GM12878 (cell line): Measurements from ENCODE around the gene DDX20.

ENCODE experiments used
- BMI1 ChIP-seq: fragments of 450-650 bp; IDR thresholded peaks from 2 replicates; pipeline ENCODE4 v1.6.1; 2016; ENCODE audit warnings: mild to moderate bottlenecking, moderate library complexity, borderline replicate concordance
- EZH2 ChIP-seq: IDR thresholded peaks from 2 replicates; pipeline ENCODE4 v1.6.1; 2012; ENCODE audit warnings: low read depth, mild to moderate bottlenecking, control low read depth, inconsistent platforms, low read length, borderline replicate concordance; ENCODE audit not compliant: control insufficient read depth
- KDM1A ChIP-seq: fragments of 200-600 bp; sonication (generic); IDR thresholded peaks from 2 replicates; pipeline ENCODE4 v1.6.1; 2016; ENCODE audit warnings: borderline replicate concordance
- MYC ChIP-seq: IDR thresholded peaks from 2 replicates; pipeline ENCODE4 v1.6.1; 2011; ENCODE audit warnings: mild to moderate bottlenecking, low read length, moderate library complexity, inconsistent platforms; ENCODE audit not compliant: insufficient read depth, insufficient replicate concordance, insufficient read length, severe bottlenecking
- NFXL1 ChIP-seq: fragments of 450-650 bp; IDR thresholded peaks from 2 replicates; pipeline ENCODE4 v1.6.1; 2017; ENCODE audit warnings: antibody characterized with exemption, mild to moderate bottlenecking, borderline replicate concordance
- POLR2A ChIP-seq: IDR thresholded peaks from 2 replicates; pipeline ENCODE4 v1.6.1; 2011; ENCODE audit warnings: low read depth, mild to moderate bottlenecking, low read length
- POLR2AphosphoS5 ChIP-seq: IDR thresholded peaks from 2 replicates; pipeline ENCODE4 v1.6.1; 2011; ENCODE audit warnings: mild to moderate bottlenecking, low read length, inconsistent platforms
- RAD21 ChIP-seq: IDR thresholded peaks from 2 replicates; pipeline ENCODE4 v1.6.1; 2011; ENCODE audit warnings: mild to moderate bottlenecking, low read depth, low read length, moderate library complexity; ENCODE audit not compliant: insufficient read depth
- SIX5 ChIP-seq: IDR thresholded peaks from 2 replicates; pipeline ENCODE4 v1.6.1; 2011; ENCODE audit warnings: mild to moderate bottlenecking, low read depth, low read length, moderate library complexity; ENCODE audit not compliant: severe bottlenecking
- SREBF1 ChIP-seq: IDR thresholded peaks from 2 replicates; pipeline ENCODE4 v1.6.1; 2012; ENCODE audit warnings: mild to moderate bottlenecking, low read length
- TAF1 ChIP-seq: IDR thresholded peaks from 2 replicates; pipeline ENCODE4 v1.6.1; 2011; ENCODE audit warnings: mild to moderate bottlenecking, low read depth, low read length, borderline replicate concordance
- TCF7 ChIP-seq: IDR thresholded peaks from 2 replicates; pipeline ENCODE4 v1.6.1; 2014; ENCODE audit warnings: antibody characterized with exemption, borderline replicate concordance
- YY1 ChIP-seq: IDR thresholded peaks from 2 replicates; pipeline ENCODE4 v1.6.1; 2011; ENCODE audit warnings: low read depth, mild to moderate bottlenecking, low read length
- TF ChIP-seq, protein P1 (sequence below): fragments of 450-650 bp; IDR thresholded peaks from 2 replicates; pipeline ENCODE4 v1.6.1; 2014; ENCODE audit warnings: mild to moderate bottlenecking

DNA sequence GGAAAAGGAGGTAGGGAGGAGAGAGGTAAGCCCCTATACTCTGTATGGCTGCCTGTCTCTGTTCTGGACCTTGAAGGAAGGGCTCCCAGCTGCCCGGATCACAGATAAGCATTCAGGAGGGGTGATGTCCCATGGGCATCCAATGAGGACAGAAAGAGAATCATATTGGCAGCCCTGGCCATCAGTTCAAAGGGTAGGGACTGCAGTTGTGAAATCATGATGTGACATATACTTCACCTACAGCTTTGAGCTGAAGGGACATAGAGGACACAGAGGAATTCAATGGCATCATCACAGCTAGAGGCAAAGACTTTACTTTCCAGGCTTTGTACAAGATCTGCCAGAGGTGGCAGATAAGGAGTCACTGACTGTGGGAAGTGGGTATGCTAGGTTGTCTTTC is 21.6 kb downstream of the DDX20 start:
- TF ChIP-seq TAF1: no peak
- no peak for TF ChIP-seq POLR2A
- no peak for TF ChIP-seq SIX5
- no peak for TF ChIP-seq SREBF1
- no peak for TF ChIP-seq POLR2AphosphoS5
- TF ChIP-seq RAD21: no peak
- TF ChIP-seq EZH2: no peak
- no peak for TF ChIP-seq NFXL1
- no peak for TF ChIP-seq TCF7
- TF ChIP-seq KDM1A: no peak
- TF ChIP-seq BMI1: no peak
- TF ChIP-seq YY1: no peak
- TF ChIP-seq, protein P1, sequence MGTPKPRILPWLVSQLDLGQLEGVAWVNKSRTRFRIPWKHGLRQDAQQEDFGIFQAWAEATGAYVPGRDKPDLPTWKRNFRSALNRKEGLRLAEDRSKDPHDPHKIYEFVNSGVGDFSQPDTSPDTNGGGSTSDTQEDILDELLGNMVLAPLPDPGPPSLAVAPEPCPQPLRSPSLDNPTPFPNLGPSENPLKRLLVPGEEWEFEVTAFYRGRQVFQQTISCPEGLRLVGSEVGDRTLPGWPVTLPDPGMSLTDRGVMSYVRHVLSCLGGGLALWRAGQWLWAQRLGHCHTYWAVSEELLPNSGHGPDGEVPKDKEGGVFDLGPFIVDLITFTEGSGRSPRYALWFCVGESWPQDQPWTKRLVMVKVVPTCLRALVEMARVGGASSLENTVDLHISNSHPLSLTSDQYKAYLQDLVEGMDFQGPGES: no peak
- TF ChIP-seq MYC: no peak
